GM23338 (cell line): ENCODE measurements around the gene FUT7. TPM values are rescaled to one million over a fixed set of nuclear protein-coding genes. Genes with fewer than 3 reads are reported as not detected.

Experiments
- ATAC-seq: fragments of 200-7000 bp; cut with Tn5 transposase; 3 replicates; pipeline ENCODE4 v1.9.1; 2020
- DNase-seq: peaks from one replicate; pipeline ENCODE4 v3.0.0-alpha.2; 2015; ENCODE audit warnings: low spot score
- H2AFZ ChIP-seq: fragments of 200-600 bp; sonication (generic); 2 replicates; pipeline ENCODE4 v1.8.0; 2016; ENCODE audit warnings: antibody characterized with exemption, mild to moderate bottlenecking, moderate library complexity
- H3F3A ChIP-seq: fragments of 200-600 bp; sonication (generic); replicated peaks from 2 replicates; pipeline ENCODE4 v1.8.0; 2017; ENCODE audit warnings: antibody characterized with exemption, mixed run types, low read depth
- H3K27ac ChIP-seq: fragments of 200-600 bp; sonication (generic); 2 replicates; pipeline ENCODE4 v1.6.1; 2016; ENCODE audit warnings: low read depth
- H3K27me3 ChIP-seq: fragments of 200-600 bp; sonication (generic); 2 replicates; pipeline ENCODE4 v1.8.0; 2016; ENCODE audit warnings: mild to moderate bottlenecking, mixed run types, moderate library complexity; ENCODE audit not compliant: insufficient read depth
- H3K36me3 ChIP-seq: fragments of 200-600 bp; sonication (generic); 2 replicates; pipeline ENCODE4 v1.8.0; 2016; ENCODE audit warnings: mild to moderate bottlenecking; ENCODE audit not compliant: insufficient read depth
- H3K4me1 ChIP-seq: fragments of 200-600 bp; sonication (generic); 2 replicates; pipeline ENCODE4 v1.8.0; 2016; ENCODE audit warnings: mild to moderate bottlenecking, moderate library complexity; ENCODE audit not compliant: insufficient read depth
- H3K4me2 ChIP-seq: fragments of 200-600 bp; sonication (generic); 2 replicates; pipeline ENCODE4 v1.7.1; 2017; ENCODE audit warnings: mixed run types
- H3K4me3 ChIP-seq: fragments of 200-600 bp; sonication (generic); 2 replicates; pipeline ENCODE4 v1.6.1; 2016; ENCODE audit warnings: mixed run types
- H3K79me2 ChIP-seq: fragments of 200-600 bp; sonication (generic); replicated peaks from 2 replicates; pipeline ENCODE4 v1.8.0; 2017; ENCODE audit warnings: mild to moderate bottlenecking; ENCODE audit not compliant: insufficient read depth
- H3K9me2 ChIP-seq: fragments of 200-600 bp; sonication (generic); 2 replicates; pipeline ENCODE4 v1.8.0; 2017; ENCODE audit not compliant: insufficient read depth
- H4K20me1 ChIP-seq: fragments of 200-600 bp; sonication (generic); replicated peaks from 2 replicates; pipeline ENCODE4 v1.8.0; 2017; ENCODE audit warnings: mild to moderate bottlenecking; ENCODE audit not compliant: insufficient read depth
- H3K27ac Mint-ChIP-seq: 2 replicates; pipeline ENCODE4 v1.8.0; 2020; ENCODE audit warnings: inconsistent platforms, mild to moderate bottlenecking, moderate library complexity, mixed read lengths
- H3K27me3 Mint-ChIP-seq: 3 replicates; pipeline ENCODE4 v1.8.0; 2022; ENCODE audit warnings: low read depth, mild to moderate bottlenecking, moderate library complexity, mixed read lengths, inconsistent platforms; ENCODE audit not compliant: insufficient read depth, poor library complexity
- H3K36me3 Mint-ChIP-seq: 3 replicates; pipeline ENCODE4 v1.8.0; 2021; ENCODE audit warnings: low read depth, mild to moderate bottlenecking, inconsistent platforms, moderate library complexity, mixed read lengths
- H3K4me1 Mint-ChIP-seq: 3 replicates; pipeline ENCODE4 v1.8.0; 2020; ENCODE audit warnings: mild to moderate bottlenecking, inconsistent platforms, mixed read lengths
- H3K4me3 Mint-ChIP-seq: 3 replicates; pipeline ENCODE4 v1.8.0; 2021; ENCODE audit warnings: moderate library complexity, mild to moderate bottlenecking, inconsistent platforms, mixed read lengths
- H3K9me3 Mint-ChIP-seq: 3 replicates; pipeline ENCODE4 v1.8.0; 2020; ENCODE audit warnings: moderate library complexity, mild to moderate bottlenecking, inconsistent platforms, mixed read lengths
- CREB1 ChIP-seq: fragments of 250-450 bp; sonication (Bioruptor Pico); IDR thresholded peaks from 2 replicates; pipeline ENCODE4 v1.5.0; 2020; ENCODE audit warnings: low read depth, mild to moderate bottlenecking, moderate library complexity
- CTCF ChIP-seq, 2 experiments: fragments of 200-600 bp in 1 of 2; sonication (generic) in 1 of 2; conservative IDR thresholded peaks; 2 replicates each; pipeline versions ENCODE4 v1.5.1 to v1.6.1; 2016 to 2017; ENCODE audit warnings: antibody characterized with exemption in 2 of 2, low read depth in 2 of 2, mild to moderate bottlenecking in 2 of 2, moderate library complexity in 1 of 2
- EZH2phosphoT487 ChIP-seq: fragments of 200-600 bp; sonication (generic); IDR thresholded peaks from one replicate; pipeline ENCODE4 v1.8.1; 2018; ENCODE audit warnings: antibody characterized with exemption; ENCODE audit not compliant: unreplicated experiment
- JUNB ChIP-seq: IDR thresholded peaks from one replicate; pipeline ENCODE4 v1.6.1; 2016; ENCODE audit warnings: antibody characterized with exemption; ENCODE audit not compliant: unreplicated experiment
- NANOG ChIP-seq: IDR thresholded peaks from 2 replicates; pipeline ENCODE4 v1.6.1; 2016; ENCODE audit warnings: antibody characterized with exemption, borderline replicate concordance
- POLR2AphosphoS5 ChIP-seq: IDR thresholded peaks from 2 replicates; pipeline ENCODE4 v1.6.1; 2016; ENCODE audit warnings: antibody characterized with exemption, low read depth
- STAT1 ChIP-seq: IDR thresholded peaks from one replicate; pipeline ENCODE4 v1.6.1; 2016; ENCODE audit warnings: antibody characterized with exemption; ENCODE audit not compliant: unreplicated experiment
- ZNF114 ChIP-seq: fragments of 250-450 bp; sonication (Bioruptor Pico); IDR thresholded peaks from 2 replicates; pipeline ENCODE4 v1.5.0; 2020; ENCODE audit warnings: mild to moderate bottlenecking, moderate library complexity
- ZNF462 ChIP-seq: fragments of 250-450 bp; sonication (Bioruptor Pico); IDR thresholded peaks from 2 replicates; pipeline ENCODE4 v1.5.0; 2020; ENCODE audit warnings: mild to moderate bottlenecking, moderate library complexity
- polyA plus RNA-seq: library from polyadenylated mRNA; unstranded; fragments of >200 nt; fragmentation: Nextera tagmentation; extraction: Ambion mirVana; gene quantifications from 2 replicates; pipeline ENCODE4 v1.2.1, GENCODE V29; 2016
- total RNA-seq: library from RNA; depleted of rRNA; stranded (reverse); fragments of >200 nt; shearing (Covaris generic); gene quantifications from 2 replicates; pipeline ENCODE4 v1.2.3, GENCODE V29; 2014

FUT7 gene
- total and polyA plus RNA-seq, 2 experiments from 2014 or later: not detected

GRCh38 chr9:136995362-136995761, 36.5 kb downstream of the FUT7 start (continued):
- no peak for TF ChIP-seq ZNF462 (CRISPR knock-in tag)

- peaks cover 50% of the 10 kb centered on the region for H3K27me3 ChIP-seq
- H3K9me2 ChIP-seq: no peaks in the 10 kb centered on the region
- Mint-ChIP-seq H3K4me3 (peak overlapping the region; percentile 46; the same call in 2 of the 3 replicates), H3K27ac (no peak overlapping the region), H3K27me3 (peaks cover 28% of the 10 kb centered on the region), H3K4me1 (peaks cover 3% of the 10 kb centered on the region), H3K9me3 (peaks cover 10% of the 10 kb centered on the region), H3K36me3 (no peaks in the 10 kb centered on the region; the same call in 2 of the 3 replicates)
- H3K4me2 ChIP-seq: peak overlapping the region; percentile 86
- no peaks in the 10 kb centered on the region for H3K36me3 ChIP-seq
- ATAC-seq (peak; percentile 31), DNase-seq (peak; percentile 74)
- peaks cover 6% of the 10 kb centered on the region; the same call in 1 of the 2 replicates for H3K4me1 ChIP-seq
- no peaks in the 10 kb centered on the region for H4K20me1 ChIP-seq
- no peaks in the 10 kb centered on the region for H3F3A ChIP-seq
- H2AFZ ChIP-seq: no peak overlapping the region
- peak overlapping the region; percentile 55 for H3K4me3 ChIP-seq
- no peak overlapping the region for H3K27ac ChIP-seq
- no peaks in the 10 kb centered on the region for H3K79me2 ChIP-seq
- TF ChIP-seq CREB1 (CRISPR knock-in tag) (no peak), CTCF (conservative IDR thresholded peaks at IDR 0.05; ENCODE audit: low read depth in 2 of 2) (no peak), POLR2AphosphoS5 (peak; percentile 12; the same call in 1 of the 2 replicates), ZNF114 (CRISPR knock-in tag) (no peak), JUNB (no peak), ZNF462 (CRISPR knock-in tag) (no peak), NANOG (no peak), EZH2phosphoT487 (no peak), STAT1 (no peak)
These were observed 37.0 kb downstream of the FUT7 start for GRCh38 chr9:136994888-136995230.
